ENCODE measurements around the gene FOXM1. TPM values are rescaled to one million over a fixed set of nuclear protein-coding genes. Genes with fewer than 3 reads are reported as not detected.
A peak's percentile ranks its signal among the peaks of the same experiment; 100 is the strongest.

The FOXM1 gene
- total RNA-seq, 1 donor from 2014 or later = 25.4 TPM

GRCh38 chr12:2823483-2823882 is 53.5 kb downstream of the FOXM1 start:
- H3K27ac Mint-ChIP-seq = no peak overlapping the region

DNA sequence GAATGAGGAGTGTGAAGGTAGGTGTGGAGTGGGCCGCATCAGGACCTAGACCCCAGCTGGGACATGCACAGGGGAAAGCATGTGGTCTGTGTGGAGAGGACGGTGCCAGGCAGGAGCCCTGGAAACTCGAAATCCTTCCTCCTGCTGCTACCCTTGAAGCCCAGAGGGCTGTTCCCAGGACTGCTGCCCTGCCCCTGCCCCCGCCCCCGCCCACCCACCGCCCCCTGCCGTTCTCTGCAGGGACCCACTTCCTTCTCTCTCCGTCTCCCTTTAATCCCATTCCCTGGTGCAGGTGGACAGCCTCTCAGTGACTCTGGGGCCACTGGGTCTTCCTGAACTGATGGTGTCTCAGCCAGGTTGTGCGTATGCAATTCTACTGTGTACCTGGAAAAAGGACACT is 56.5 kb downstream of the FOXM1 start:
- H3K27ac Mint-ChIP-seq = no peak overlapping the region
- no peak for DNase-seq (ENCODE audit: low spot score in 2 of 2, unreplicated experiment in 2 of 2)
- H3K9me3 Mint-ChIP-seq = no peaks in the 10 kb centered on the region
- H3K4me1 Mint-ChIP-seq = no peaks in the 10 kb centered on the region
- H3K4me3 Mint-ChIP-seq = no peak overlapping the region
- no peak for TF ChIP-seq CTCF (IDR thresholded peaks at IDR 0.05; ENCODE audit: unreplicated experiment)
- H3K36me3 Mint-ChIP-seq = peaks cover 57% of the 10 kb centered on the region
- no peaks in the 10 kb centered on the region for H3K27me3 Mint-ChIP-seq (ENCODE audit: low read depth)

More at GRCh38 chr12:2823483-2823882, 53.5 kb downstream of the FOXM1 start:
- H3K36me3 Mint-ChIP-seq = peaks cover 45% of the 10 kb centered on the region
- no peaks in the 10 kb centered on the region for H3K4me1 Mint-ChIP-seq
- H3K27me3 Mint-ChIP-seq (ENCODE audit: low read depth) = no peaks in the 10 kb centered on the region
- no peak for DNase-seq (ENCODE audit: low spot score in 2 of 2, unreplicated experiment in 2 of 2)
- no peak overlapping the region for H3K4me3 Mint-ChIP-seq
- no peak for TF ChIP-seq CTCF (IDR thresholded peaks at IDR 0.05; ENCODE audit: unreplicated experiment)
- no peaks in the 10 kb centered on the region for H3K9me3 Mint-ChIP-seq

GRCh38 chr12:2819810-2820209 is 57.2 kb downstream of the FOXM1 start:
- no peak overlapping the region for H3K27ac Mint-ChIP-seq
- H3K4me1 Mint-ChIP-seq = no peaks in the 10 kb centered on the region
- no peak for DNase-seq (ENCODE audit: low spot score in 2 of 2, unreplicated experiment in 2 of 2)
- H3K27me3 Mint-ChIP-seq (ENCODE audit: low read depth) = no peaks in the 10 kb centered on the region
- no peak for TF ChIP-seq CTCF (IDR thresholded peaks at IDR 0.05; ENCODE audit: unreplicated experiment)
- H3K36me3 Mint-ChIP-seq = peaks cover 53% of the 10 kb centered on the region
- no peaks in the 10 kb centered on the region for H3K9me3 Mint-ChIP-seq
- no peak overlapping the region for H3K4me3 Mint-ChIP-seq

DNA sequence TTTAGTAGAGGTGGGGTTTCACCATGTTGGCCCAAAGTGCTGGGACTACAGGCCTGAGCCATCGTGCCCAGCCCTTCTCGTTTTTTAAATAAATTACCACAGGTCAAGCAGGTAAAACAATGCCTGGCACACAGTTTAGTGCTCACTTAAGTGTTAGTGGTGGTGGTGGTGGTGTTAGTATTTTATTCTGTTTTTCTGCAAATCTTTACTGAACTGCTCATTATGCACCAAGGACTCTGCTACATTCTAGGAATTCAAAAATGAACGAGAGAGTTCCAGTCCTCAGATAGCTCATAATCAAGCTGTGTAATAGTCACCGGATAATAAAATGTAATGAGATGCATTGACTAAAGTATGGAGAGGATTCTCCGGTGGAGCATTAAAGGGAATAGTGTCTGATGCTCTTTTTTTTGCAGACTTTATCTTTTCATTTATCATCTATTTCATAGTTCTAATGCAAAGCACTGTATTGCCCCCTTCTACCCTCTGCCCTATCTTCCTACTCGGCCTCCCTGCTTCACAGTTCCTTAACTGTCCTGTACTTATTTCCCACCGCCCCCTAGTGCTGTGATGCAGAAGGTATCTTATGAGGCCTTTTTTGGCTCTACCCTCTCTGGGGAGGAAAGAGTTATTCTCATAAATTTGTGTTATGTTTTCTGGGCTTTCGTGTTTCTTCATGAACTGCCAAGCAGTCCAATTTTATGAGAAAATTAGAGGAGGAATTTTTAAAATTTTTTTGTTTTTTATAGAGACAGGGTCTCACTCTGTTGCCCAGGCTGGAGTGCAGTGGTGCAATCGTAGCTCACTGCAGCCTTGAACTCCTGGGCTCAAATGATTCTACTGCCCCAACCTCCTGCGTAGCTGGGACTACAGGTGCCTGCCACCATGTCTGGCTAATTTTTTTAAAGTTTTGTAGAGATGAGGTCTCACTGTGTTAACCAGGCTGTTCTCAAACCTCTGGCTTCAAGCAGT is 63.5 kb downstream of the FOXM1 start:
- Mint-ChIP-seq H3K27ac (peak overlapping the region; percentile 100), H3K4me1 (peaks cover 15% of the 10 kb centered on the region), H3K4me3 (peak overlapping the region; percentile 100), H3K27me3 (ENCODE audit: low read depth) (no peaks in the 10 kb centered on the region), H3K9me3 (no peaks in the 10 kb centered on the region), H3K36me3 (peaks cover 17% of the 10 kb centered on the region)
- TF ChIP-seq CTCF (IDR thresholded peaks at IDR 0.05; ENCODE audit: unreplicated experiment) = peak; percentile 57
- DNase-seq (ENCODE audit: low spot score in 2 of 2, unreplicated experiment in 2 of 2) = peak in 1 of 2 experiments; percentile 44

DNA sequence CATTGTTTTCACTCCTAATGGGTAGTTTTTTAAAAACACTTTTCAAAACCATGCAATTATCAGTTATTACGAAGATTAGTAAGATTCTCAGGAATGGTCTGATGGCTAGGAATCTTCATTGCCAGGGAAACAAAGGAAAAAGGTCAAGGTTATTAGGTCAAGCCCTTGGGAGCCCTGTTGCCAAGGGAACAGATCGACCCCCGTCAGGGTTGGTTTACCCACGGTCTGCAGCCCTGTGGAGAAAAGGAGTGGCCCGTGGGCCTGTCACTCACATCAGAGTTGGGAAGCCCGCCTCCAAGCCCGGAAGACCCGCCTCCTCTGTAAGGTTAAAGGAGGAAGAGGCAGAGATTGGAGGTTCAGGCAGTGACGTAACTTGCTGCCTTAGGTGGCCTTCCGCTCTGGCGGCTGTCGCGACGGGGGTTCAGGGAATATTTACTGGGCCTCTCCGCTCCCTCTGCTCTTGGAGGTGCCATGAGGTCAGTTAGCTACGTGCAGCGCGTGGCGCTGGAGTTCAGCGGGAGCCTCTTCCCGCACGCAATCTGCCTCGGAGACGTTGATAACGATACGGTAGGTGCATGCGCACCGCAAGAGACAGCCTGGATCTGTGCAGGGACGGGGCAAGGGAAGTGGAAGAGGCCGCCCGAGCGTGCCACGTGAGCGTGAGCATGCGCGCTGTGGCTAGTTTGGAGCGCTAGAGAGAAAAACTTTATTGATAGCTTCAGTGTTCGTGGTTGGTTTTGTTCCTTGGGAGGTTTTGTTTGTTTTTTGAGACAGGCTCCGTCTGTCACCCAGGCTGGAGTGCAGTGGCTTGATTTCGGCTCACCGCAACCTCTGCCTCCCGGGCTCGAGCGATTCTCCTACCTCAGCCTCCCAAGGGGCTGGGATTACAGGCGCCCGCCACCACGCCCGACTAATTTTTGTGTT is 64.4 kb downstream of the FOXM1 start, which contains the start of gene ITFG2:
Gene ITFG2 (plus strand): TSS at position 379 of the 924 bp plus-strand sequence. CDS start 93 bp downstream, at position 472.
- H3K4me3 Mint-ChIP-seq = peak within 1 kb of the TSS; percentile 100
- TF ChIP-seq CTCF (IDR thresholded peaks at IDR 0.05; ENCODE audit: unreplicated experiment) = no peak
- no peaks in the 10 kb centered on the region for H3K27me3 Mint-ChIP-seq (ENCODE audit: low read depth)
- H3K9me3 Mint-ChIP-seq = no peaks in the 10 kb centered on the region
- H3K27ac Mint-ChIP-seq = peak within 1 kb of the TSS; percentile 100
- H3K4me1 Mint-ChIP-seq = peaks cover 15% of the 10 kb centered on the region
- peaks cover 13% of the 10 kb centered on the region for H3K36me3 Mint-ChIP-seq
- DNase-seq (ENCODE audit: low spot score in 2 of 2, unreplicated experiment in 2 of 2) = peak; percentile 91 to 93

Measured in mesothelial cell of epicardium (in vitro differentiated cells).